Muscle of back (tissue), 11 donors: ENCODE data around the gene SMCHD1. TPM values are rescaled to one million over a fixed set of nuclear protein-coding genes. Genes with fewer than 3 reads are reported as not detected.
"Not testable (repeated sequence)": the region's sequence is repeated elsewhere in the genome, so short reads cannot be mapped to it uniquely, and the experiment has no call there.

ENCODE experiments used
- DNase-seq, 3 donors: peaks; one replicate each; pipeline versions ENCODE4 v3.0.0 to v3.0.0-alpha.2; 2013
- polyA plus RNA-seq, 10 donors: library from polyadenylated mRNA; unstranded; fragments of 120-200 nt; gene quantifications; one replicate each; pipeline ENCODE4 v1.2.1, GENCODE V29; 2013; ENCODE audit not compliant: insufficient read length in 10 of 10

SMCHD1 gene
- polyA plus RNA-seq, 10 donors = 28.9 to 50.4 (median 42.7) TPM

GRCh38 chr18:2716394-2717326 lies 61.1 kb downstream of the SMCHD1 start:
- no peak for DNase-seq

DNA sequence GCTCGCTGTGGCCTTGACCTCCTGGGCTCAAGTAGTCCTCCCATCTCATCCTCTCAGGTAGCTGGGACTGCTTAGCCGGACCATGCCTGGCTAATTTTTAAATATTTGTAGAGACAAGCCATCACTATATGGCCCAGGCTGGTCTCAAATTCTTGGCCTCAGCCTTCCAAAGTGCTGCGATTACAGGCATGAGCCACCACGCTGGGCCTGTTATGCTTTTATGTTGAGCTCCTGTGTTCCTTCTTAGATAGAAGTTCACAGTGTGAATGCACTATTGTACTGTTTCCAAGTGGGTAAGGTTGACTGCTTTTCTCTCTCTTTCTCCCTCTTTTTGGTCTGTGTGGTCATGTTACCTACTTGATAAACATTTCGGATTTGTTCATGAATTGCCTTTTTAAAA lies 61.9 kb downstream of the SMCHD1 start:
- no peak for DNase-seq

DNA sequence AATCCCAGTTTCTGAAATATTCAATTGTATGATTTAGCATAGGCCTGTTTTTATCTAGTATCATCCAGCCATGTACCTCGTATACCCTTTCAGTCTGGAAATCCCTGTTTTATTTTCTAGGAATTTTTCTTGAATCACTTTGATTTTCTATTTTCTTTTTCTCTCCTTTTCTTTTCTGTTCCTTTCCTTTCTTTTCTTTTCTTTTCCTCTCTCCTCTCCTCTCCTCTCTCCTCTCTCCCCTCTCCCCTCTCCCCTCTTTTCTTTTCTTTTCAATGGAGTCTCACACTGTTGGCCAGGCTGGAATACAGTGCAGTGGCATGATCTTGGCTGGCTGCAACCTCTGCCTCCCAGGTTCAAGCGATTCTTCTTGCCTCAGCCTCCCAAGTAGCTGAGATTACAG lies 63.5 kb downstream of the SMCHD1 start:
- DNase-seq = no peak

DNA sequence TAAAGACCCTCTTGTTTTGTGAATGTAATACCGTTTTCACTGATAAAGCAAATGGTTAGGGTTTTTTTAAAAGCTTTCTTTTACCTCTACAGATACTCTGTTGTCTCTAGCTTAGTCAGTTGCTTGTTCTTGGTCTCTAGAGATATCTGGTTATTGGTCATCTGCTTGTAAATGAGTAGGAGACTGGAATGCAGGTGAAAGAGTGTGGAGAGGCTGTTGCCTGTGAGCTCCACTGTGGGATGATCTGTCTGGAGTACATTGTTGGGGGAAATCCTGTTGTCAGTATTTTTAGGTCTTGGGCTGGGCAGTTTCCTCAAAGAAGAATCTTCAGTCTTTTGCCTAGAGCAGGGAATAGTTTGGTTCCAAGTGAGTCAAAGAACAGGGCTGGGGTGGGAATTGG lies 67.7 kb downstream of the SMCHD1 start:
- DNase-seq = no peak

GRCh38 chr18:2729757-2730156 lies 74.2 kb downstream of the SMCHD1 start:
- DNase-seq = no peak

- no peak for DNase-seq
Measured at GRCh38 chr18:2736823-2737222, 81.3 kb downstream of the SMCHD1 start.

GRCh38 chr18:2740082-2740481 lies 84.6 kb downstream of the SMCHD1 start:
- not testable (repeated sequence) for DNase-seq

DNA sequence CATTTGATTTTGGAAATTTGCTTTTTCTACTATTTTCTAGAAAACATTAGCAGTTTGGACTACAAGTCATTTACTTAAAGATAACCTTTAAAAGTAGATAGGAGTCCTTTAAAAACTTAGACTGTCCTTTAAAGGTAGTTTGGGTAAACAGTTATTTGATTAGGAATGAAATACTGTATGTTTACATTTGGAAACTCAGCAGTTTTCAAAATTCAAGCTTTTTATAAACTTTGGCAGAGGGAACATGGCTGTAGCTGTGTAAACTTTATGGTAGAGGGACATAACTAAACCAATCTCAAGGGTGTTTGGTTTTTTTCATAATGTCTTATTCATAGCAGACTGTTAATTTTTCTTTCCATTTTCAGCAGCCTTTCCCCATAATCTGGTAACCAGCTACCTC lies 90.7 kb downstream of the SMCHD1 start:
- no peak for DNase-seq

DNA sequence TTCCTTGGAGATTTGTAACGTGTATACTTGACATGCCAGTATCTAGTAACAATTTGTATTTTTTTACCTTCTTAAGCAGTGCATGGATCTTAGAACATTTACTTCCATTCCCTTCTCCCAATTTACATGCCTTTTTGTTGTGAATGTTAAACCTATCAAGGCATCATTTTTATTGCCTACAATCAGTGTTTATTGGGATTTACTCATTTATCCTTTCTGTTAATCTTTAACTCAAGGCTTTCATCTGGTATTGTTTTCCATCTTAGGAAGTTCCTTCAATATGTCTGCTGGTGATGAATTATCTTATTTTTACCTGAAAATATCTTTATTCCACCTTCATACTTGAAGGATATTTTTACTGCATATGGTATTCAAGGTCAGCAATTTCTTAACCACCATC lies 102.8 kb downstream of the SMCHD1 start:
- DNase-seq = no peak

DNA sequence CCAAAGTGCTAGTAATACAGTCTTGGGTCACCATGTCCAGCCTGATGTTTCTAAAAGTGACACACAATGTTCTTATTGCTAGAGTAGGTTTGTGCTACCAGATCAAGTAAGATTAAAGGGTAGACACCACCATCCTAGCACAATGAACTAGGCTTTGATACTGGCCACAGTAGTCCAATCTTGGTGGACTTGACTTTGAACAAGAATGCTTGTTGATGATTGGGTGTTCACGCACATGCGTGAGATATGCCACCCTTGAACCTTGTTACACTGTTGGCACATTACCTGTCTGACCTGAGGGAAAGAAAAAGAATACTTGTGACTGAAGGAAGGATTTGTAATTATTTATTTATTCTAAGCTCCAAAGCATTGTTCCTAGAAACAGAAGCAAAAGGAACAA lies 119.1 kb downstream of the SMCHD1 start:
- DNase-seq = no peak

DNA sequence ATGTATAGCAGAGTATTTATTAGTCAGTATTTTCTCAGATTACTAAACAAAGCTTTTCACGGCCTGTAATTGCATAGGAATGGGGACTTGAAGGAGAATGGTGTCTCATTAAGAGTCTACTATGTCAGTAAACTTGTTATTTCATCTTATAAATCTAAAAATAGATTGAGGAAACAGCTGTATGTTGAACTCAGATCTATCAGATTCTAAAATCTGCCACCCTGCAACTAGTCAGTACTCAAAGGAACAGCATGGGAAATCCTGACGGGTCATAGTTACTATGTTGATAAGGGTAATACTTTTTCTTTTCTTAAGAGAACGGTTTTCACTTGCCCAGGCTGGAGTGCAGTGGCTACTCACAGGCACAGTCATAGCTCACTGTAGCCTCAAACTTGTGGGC lies 121.1 kb downstream of the SMCHD1 start:
- DNase-seq = no peak

DNA sequence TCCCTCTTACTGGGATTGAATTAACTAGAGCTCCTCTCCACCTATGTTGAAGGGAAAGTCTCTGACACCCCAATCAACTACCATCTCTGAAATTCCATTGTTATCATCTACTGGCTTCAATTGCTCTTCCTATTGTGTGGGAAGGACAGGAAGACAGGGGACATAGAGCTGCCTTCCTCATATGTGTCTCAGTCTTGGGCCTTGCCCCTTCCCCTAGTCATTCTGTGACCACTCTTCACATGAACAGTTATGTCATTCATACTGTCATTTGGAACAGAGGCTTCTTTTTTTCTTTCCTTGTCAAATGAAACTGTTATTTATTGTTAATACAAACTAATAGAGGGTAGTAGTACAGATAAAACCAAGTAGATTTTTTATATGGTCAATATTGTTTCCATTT lies 121.7 kb downstream of the SMCHD1 start:
- DNase-seq = no peak

DNA sequence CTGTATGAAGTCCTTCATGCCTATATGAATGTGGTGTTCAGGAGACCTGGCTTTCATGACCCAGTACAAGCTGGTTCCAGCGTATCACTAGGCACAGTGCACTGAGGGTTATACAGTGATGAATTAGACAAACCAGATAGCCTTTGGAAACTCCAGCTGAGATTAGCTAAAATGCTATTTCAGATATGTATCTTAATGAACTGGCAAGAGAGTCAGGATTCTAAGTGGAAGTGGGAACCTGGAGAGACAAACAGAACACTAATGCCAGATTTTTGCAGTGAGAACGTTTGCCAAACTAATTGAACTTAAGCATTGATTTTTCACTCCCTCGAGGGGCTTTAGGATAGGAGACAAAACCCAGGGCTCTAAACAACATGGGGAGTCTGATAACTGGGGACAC lies 125.2 kb downstream of the SMCHD1 start:
- no peak for DNase-seq

GRCh38 chr18:2787225-2787624 lies 131.7 kb downstream of the SMCHD1 start:
- DNase-seq = no peak

DNA sequence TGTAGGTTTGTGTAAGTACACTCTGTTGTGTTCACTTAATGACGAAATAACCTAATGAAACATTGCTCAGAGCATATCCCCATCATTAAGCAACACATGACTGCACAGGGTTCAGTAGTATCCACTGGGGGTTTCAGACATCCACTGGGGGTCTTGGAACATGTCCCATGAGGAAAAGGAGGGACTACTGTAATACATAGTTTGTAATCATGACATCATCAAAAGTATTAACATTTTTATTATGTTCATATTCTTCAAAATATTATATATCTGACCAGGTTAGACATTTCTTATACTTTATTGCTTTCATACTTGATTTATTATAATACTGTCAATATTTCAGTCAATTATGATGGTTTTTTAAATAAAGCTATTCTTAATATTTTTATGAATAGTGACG lies 136.9 kb downstream of the SMCHD1 start:
- no peak for DNase-seq

DNA sequence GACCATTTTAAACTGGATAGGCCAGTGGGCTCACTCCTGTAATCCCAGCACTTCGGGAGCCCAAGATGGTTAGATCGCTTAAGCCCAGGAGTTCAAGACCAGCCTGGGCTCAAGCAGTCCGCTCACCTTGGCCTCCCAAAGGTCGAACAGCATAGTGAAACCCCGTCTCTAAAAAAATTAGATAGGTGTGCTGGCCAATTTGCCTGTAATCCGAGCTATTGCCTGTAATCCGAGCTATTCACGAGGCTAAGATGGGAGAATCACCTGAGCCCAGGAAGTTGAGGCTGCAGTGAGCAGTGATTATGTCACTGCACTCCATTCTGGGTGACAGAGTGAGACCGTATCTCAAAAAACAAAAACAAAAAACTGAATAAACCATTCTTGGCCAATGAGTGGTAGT lies 138.6 kb downstream of the SMCHD1 start:
- no peak for DNase-seq

DNA sequence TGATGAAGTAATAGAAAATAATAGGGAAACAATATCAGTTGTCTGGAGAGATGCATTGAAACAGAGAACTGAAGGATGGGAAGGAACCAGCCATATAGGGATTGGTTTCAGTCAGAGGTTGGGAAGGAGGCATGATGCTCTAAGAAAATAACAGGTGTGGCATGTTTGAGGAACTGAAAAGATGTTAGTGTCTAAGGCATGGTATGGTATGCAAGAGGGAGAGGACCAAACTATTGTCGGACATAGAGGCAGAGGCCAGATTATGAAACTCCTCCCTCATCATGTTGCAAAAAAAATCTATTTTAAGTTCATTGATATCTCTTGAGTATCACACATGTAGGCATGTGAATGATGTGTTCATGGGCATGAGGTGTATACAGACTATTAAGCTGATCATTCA lies 142.4 kb downstream of the SMCHD1 start:
- DNase-seq = no peak

- no peak for DNase-seq
Measured at GRCh38 chr18:2799369-2799768, 143.8 kb downstream of the SMCHD1 start.

DNA sequence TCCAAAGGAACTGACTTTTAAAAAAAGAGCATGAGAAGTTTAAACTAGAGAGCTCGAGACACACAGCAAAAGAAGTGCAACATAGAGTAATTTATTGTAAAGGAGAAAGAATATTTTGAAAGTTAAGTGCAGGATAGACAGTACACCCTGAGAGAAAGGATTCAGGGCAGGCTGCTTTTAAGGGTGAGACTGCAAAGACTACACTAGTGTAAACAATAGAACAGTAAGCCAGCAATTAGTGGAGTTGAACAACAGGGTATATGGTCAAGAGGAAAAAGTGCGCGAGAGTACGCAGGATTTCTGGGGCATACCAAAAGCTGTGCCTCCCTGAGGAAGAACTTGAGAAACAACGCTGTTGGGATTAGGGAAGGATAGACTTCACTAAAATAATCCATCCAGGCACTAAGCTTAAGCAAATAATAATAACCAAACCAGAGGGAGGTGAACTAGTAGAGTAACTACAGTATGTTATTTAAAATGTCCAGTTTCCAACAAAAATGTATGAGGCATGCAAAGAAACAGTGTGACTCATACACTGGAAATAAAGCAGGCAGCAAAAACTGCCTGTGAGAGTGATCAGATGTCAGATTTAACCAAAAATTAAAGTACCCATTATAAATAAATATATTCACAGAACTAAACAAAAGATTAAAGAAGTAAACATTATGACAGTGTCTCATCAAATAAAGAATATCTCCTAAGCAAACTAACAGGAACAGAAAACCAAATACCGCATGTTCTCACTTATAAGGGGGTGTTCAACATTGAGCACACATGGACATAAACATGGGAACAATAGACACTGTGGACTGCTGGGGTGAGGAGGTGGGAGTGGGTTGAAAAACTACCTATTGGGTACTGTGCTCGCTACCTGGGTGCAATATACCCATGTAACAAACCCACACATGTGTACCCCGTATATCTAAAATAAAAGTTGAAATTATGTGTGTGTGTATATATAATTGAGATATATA lies 150.7 kb downstream of the SMCHD1 start:
- no peak for DNase-seq

DNA sequence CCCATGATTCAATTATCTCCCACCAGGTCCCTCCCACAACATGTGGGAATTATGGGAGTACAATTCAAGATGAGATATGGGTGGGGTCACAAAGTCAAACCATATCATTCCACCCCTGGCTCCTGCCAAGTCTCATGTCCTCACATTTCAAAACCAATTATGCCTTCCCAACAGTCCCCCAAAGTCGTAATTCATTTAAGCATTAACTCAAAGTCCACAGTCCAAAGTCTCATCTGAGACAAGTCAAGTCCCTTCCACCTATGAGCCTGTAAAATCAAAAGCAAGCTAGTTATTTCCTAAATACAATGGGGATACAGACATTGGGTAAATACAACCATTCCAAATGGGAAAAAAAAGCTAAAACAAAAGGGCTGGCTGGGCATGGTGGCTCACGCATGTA lies 153.1 kb downstream of the SMCHD1 start:
- DNase-seq = not testable (repeated sequence)

DNA sequence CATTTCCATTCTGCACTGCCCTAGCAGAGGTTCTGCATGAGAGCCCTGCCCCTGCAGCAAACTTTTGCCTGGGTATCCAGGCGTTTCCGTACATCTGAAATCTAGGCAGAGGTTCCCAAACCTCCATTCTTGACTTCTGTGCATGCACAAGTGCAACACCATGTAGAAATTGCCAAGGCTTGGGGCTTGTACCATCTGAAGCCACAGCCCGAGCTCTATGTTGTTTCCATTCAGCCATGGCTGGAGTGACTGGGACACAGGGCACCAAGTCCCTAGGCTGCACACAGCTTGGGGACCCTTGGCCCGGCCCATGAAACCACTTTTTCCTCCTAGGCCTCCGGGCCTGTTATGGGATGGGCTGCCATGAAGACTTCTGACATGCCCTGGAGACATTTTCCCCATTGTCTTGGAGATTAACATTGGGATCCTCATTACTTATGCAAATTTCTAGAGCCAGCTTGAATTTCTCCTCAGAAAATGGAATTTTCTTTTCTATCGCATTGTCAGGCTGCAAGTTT lies 154.2 kb downstream of the SMCHD1 start:
- not testable (repeated sequence) for DNase-seq

- no peak for DNase-seq
Measured at GRCh38 chr18:2811416-2811815, 155.9 kb downstream of the SMCHD1 start.
